H1 (cell line): ENCODE data around the gene G3BP1. TPM values are rescaled to one million over a fixed set of nuclear protein-coding genes. Genes with fewer than 3 reads are reported as not detected.
A peak's percentile ranks its signal among the peaks of the same experiment; 100 is the strongest.

ENCODE experiments used
- BCL11A ChIP-seq, 2 experiments: IDR thresholded peaks; one replicate each; pipeline ENCODE4 v1.6.1; 2011; ENCODE audit warnings: low read depth in 2 of 2, low read length in 2 of 2, mild to moderate bottlenecking in 2 of 2
- GABPA ChIP-seq: IDR thresholded peaks from 2 replicates; pipeline ENCODE4 v1.6.1; 2011; ENCODE audit warnings: mild to moderate bottlenecking, low read length, moderate library complexity, borderline replicate concordance; ENCODE audit not compliant: insufficient read depth
- HDAC2 ChIP-seq, 2 experiments: fragments of 300-600 bp in 1 of 2; sonication (generic) in 1 of 2; IDR thresholded peaks; 2 replicates each; pipeline ENCODE4 v1.6.1; 2011 to 2012; ENCODE audit warnings: low read depth in 2 of 2, low read length in 2 of 2, mild to moderate bottlenecking in 2 of 2, moderate library complexity in 2 of 2, borderline replicate concordance in 1 of 2, inconsistent platforms in 1 of 2
- SIN3A ChIP-seq, 2 experiments: IDR thresholded peaks in 1 of 2; conservative IDR thresholded peaks in 1 of 2; 2 replicates each; pipeline ENCODE4 v1.6.1; 2011 to 2012; ENCODE audit warnings: low read length in 2 of 2, improper control_type of control experiment in 1 of 2, low read depth in 1 of 2, mild to moderate bottlenecking in 1 of 2
- TAF1 ChIP-seq: IDR thresholded peaks from 2 replicates; pipeline ENCODE4 v1.6.1; 2011; ENCODE audit warnings: mild to moderate bottlenecking, low read depth, low read length
- TAF7 ChIP-seq: optimal IDR thresholded peaks from 2 replicates; pipeline ENCODE3; 2011; ENCODE audit warnings: low read depth, mild to moderate bottlenecking, inconsistent platforms, low read length, moderate library complexity, borderline replicate concordance
- polyA plus RNA-seq, 7 experiments: library from polyadenylated mRNA; depleted of rRNA in 3 of 7; stranded (reverse) in 5 of 7; unstranded in 2 of 7; fragments of >200 nt in 5 of 7; fragments of 200-250 nt in 2 of 7; gene quantifications; 1 replicate in 5 of 7; 2 replicates in 1 of 7; 4 replicates in 1 of 7; pipeline versions ENCODE4 v1.2.1 to v1.2.3, GENCODE V29; 2011 to 2013; ENCODE audit warnings: missing spikeins in 2 of 7, mixed read lengths in 2 of 7
- total RNA-seq: library from RNA; stranded (reverse); fragmentation: NEBNext Ultra II Directional; extraction: Animal tissue kit (Norgen Biotek cat#: 25700); gene quantifications from 2 replicates; pipeline ENCODE4 v1.2.1, GENCODE V29; 2021
- TF ChIP-seq, protein P1 (sequence below): fragments of 300-600 bp; sonication (generic); IDR thresholded peaks from 2 replicates; pipeline ENCODE4 v1.7.1; 2012; ENCODE audit warnings: low read length, moderate library complexity, mild to moderate bottlenecking, inconsistent platforms; ENCODE audit not compliant: insufficient replicate concordance
- TF ChIP-seq, protein P2 (sequence below): IDR thresholded peaks from 2 replicates; pipeline ENCODE4 v1.6.1; 2012; ENCODE audit warnings: inconsistent platforms

The G3BP1 gene
- total and polyA plus RNA-seq, 2 of the 8 experiments (the other 6 are each of a cell fraction or from before 2014, with no cell fraction given), result 71.2 to 516 TPM

DNA sequence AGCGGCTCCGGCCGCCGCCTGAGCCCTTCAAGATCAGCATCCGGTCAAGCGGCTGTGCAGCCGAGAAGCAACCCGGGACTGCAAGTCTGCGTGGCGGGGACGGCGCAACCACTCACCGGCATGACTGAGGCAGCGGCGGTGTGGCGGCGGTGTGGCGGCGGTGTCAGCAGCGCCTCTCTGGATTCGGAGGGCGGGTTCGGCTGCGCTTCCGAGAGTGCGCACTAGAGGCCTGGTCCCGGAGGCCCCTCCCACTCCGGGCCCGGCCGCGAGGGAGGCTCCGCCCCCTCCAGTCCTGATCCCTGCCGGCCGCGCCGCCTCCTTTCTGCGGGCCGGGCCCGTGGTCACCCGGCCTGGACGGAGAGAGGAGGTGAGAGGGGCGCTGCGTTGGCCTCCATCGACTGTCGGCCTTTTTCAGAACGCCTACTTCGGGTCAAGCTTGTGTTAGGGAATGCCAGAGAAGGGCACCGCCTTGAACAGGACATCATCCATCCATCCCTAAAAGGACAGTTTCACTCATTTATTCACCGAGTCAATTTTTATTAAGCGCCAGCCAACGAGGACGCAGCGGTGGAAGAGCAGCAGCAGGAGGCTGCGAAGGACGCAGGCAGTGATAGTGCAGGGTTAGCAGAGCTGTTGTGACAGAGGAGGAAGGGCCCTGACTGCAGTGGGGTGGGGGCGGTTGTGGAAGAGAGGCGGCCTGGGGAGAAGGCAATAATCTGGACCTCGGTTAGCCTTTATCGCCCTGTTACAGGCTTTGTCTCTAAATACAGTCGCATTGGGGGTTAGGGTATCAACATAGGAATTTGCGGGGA is 13.1 kb upstream of the G3BP1 start, which contains the start of gene ATOX1 (continued):
- TF ChIP-seq, protein P1, sequence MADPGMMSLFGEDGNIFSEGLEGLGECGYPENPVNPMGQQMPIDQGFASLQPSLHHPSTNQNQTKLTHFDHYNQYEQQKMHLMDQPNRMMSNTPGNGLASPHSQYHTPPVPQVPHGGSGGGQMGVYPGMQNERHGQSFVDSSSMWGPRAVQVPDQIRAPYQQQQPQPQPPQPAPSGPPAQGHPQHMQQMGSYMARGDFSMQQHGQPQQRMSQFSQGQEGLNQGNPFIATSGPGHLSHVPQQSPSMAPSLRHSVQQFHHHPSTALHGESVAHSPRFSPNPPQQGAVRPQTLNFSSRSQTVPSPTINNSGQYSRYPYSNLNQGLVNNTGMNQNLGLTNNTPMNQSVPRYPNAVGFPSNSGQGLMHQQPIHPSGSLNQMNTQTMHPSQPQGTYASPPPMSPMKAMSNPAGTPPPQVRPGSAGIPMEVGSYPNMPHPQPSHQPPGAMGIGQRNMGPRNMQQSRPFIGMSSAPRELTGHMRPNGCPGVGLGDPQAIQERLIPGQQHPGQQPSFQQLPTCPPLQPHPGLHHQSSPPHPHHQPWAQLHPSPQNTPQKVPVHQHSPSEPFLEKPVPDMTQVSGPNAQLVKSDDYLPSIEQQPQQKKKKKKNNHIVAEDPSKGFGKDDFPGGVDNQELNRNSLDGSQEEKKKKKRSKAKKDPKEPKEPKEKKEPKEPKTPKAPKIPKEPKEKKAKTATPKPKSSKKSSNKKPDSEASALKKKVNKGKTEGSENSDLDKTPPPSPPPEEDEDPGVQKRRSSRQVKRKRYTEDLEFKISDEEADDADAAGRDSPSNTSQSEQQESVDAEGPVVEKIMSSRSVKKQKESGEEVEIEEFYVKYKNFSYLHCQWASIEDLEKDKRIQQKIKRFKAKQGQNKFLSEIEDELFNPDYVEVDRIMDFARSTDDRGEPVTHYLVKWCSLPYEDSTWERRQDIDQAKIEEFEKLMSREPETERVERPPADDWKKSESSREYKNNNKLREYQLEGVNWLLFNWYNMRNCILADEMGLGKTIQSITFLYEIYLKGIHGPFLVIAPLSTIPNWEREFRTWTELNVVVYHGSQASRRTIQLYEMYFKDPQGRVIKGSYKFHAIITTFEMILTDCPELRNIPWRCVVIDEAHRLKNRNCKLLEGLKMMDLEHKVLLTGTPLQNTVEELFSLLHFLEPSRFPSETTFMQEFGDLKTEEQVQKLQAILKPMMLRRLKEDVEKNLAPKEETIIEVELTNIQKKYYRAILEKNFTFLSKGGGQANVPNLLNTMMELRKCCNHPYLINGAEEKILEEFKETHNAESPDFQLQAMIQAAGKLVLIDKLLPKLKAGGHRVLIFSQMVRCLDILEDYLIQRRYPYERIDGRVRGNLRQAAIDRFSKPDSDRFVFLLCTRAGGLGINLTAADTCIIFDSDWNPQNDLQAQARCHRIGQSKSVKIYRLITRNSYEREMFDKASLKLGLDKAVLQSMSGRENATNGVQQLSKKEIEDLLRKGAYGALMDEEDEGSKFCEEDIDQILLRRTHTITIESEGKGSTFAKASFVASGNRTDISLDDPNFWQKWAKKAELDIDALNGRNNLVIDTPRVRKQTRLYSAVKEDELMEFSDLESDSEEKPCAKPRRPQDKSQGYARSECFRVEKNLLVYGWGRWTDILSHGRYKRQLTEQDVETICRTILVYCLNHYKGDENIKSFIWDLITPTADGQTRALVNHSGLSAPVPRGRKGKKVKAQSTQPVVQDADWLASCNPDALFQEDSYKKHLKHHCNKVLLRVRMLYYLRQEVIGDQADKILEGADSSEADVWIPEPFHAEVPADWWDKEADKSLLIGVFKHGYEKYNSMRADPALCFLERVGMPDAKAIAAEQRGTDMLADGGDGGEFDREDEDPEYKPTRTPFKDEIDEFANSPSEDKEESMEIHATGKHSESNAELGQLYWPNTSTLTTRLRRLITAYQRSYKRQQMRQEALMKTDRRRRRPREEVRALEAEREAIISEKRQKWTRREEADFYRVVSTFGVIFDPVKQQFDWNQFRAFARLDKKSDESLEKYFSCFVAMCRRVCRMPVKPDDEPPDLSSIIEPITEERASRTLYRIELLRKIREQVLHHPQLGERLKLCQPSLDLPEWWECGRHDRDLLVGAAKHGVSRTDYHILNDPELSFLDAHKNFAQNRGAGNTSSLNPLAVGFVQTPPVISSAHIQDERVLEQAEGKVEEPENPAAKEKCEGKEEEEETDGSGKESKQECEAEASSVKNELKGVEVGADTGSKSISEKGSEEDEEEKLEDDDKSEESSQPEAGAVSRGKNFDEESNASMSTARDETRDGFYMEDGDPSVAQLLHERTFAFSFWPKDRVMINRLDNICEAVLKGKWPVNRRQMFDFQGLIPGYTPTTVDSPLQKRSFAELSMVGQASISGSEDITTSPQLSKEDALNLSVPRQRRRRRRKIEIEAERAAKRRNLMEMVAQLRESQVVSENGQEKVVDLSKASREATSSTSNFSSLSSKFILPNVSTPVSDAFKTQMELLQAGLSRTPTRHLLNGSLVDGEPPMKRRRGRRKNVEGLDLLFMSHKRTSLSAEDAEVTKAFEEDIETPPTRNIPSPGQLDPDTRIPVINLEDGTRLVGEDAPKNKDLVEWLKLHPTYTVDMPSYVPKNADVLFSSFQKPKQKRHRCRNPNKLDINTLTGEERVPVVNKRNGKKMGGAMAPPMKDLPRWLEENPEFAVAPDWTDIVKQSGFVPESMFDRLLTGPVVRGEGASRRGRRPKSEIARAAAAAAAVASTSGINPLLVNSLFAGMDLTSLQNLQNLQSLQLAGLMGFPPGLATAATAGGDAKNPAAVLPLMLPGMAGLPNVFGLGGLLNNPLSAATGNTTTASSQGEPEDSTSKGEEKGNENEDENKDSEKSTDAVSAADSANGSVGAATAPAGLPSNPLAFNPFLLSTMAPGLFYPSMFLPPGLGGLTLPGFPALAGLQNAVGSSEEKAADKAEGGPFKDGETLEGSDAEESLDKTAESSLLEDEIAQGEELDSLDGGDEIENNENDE, result no peak
- TF ChIP-seq HDAC2 (IDR thresholded peaks at IDR 0.05; ENCODE audit: borderline replicate concordance in 1 of 2, low read depth in 2 of 2, low read length in 2 of 2) (no peak), GABPA (no peak), BCL11A (IDR thresholded peaks at IDR 0.05; ENCODE audit: low read depth in 2 of 2, low read length in 2 of 2) (no peak), TAF1 (peak; percentile 82; the same call in 1 of the 2 replicates), SIN3A (conservative IDR thresholded peaks at IDR 0.05 in 1 of 2, IDR thresholded peaks at IDR 0.05 in 1 of 2; ENCODE audit: low read depth in 1 of 2, low read length in 2 of 2) (0 out of 4 replicates have a peak, but pooled peaks of 1 of the 2 experiments have one; percentile 24), TAF7 (peak; percentile 43)
- TF ChIP-seq, protein P2, sequence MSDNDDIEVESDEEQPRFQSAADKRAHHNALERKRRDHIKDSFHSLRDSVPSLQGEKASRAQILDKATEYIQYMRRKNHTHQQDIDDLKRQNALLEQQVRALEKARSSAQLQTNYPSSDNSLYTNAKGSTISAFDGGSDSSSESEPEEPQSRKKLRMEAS, result peak; percentile 12; the same call in 1 of the 2 replicates
